ENCODE results near the gene CACNA1C.

CACNA1C gene

GRCh38 chr12:2403221-2403976 is 350.6 kb downstream of the CACNA1C start:
- no peak for DNase-seq

- no peak for DNase-seq
Observed at GRCh38 chr12:2405039-2405438, 352.3 kb downstream of the CACNA1C start.

GRCh38 chr12:2406903-2407302 is 354.1 kb downstream of the CACNA1C start:
- no peak for DNase-seq

GRCh38 chr12:2408262-2408661 is 355.5 kb downstream of the CACNA1C start:
- DNase-seq: no peak

- no peak for DNase-seq
Observed at GRCh38 chr12:2409656-2410265, 357.0 kb downstream of the CACNA1C start.

- DNase-seq: no peak
Observed at GRCh38 chr12:2410496-2410895, 357.7 kb downstream of the CACNA1C start.

GRCh38 chr12:2411011-2411410 is 358.2 kb downstream of the CACNA1C start:
- DNase-seq: no peak

- no peak for DNase-seq
Observed at GRCh38 chr12:2411616-2412304, 359.0 kb downstream of the CACNA1C start.

GRCh38 chr12:2412305-2412643 is 359.5 kb downstream of the CACNA1C start:
- DNase-seq: no peak

GRCh38 chr12:2413301-2413700 is 360.5 kb downstream of the CACNA1C start:
- no peak for DNase-seq

- no peak for DNase-seq
Observed at GRCh38 chr12:2413999-2414792, 361.4 kb downstream of the CACNA1C start.

GRCh38 chr12:2414810-2415567 is 362.2 kb downstream of the CACNA1C start:
- DNase-seq: no peak

- no peak for DNase-seq
Observed at GRCh38 chr12:2415568-2415944, 362.8 kb downstream of the CACNA1C start.

- DNase-seq: no peak
Observed at GRCh38 chr12:2416158-2416557, 363.4 kb downstream of the CACNA1C start.

- DNase-seq: no peak
Observed at GRCh38 chr12:2417481-2418160, 364.8 kb downstream of the CACNA1C start.

GRCh38 chr12:2418579-2418978 is 365.8 kb downstream of the CACNA1C start:
- no peak for DNase-seq

GRCh38 chr12:2422591-2422990 is 369.8 kb downstream of the CACNA1C start:
- DNase-seq: no peak

GRCh38 chr12:2429032-2429431 is 376.2 kb downstream of the CACNA1C start:
- no peak for DNase-seq

GRCh38 chr12:2431810-2432209 is 379.0 kb downstream of the CACNA1C start:
- no peak for DNase-seq

GRCh38 chr12:2432856-2433255 is 380.1 kb downstream of the CACNA1C start:
- no peak for DNase-seq

GRCh38 chr12:2435511-2435910 is 382.7 kb downstream of the CACNA1C start:
- no peak for DNase-seq

Data from stimulated activated CD8-positive, alpha-beta memory T cell treated with anti-CD3 and anti-CD28 coated beads, Interleukin-4, amount 100 ng/mL, for 48 hours (primary cell).